Hindlimb muscle (tissue), 1 donor: ENCODE data around the gene ERV3-1. TPM values are rescaled to one million over a fixed set of nuclear protein-coding genes. Genes with fewer than 3 reads are reported as not detected.
"Not testable (repeated sequence)": the region's sequence is repeated elsewhere in the genome, so short reads cannot be mapped to it uniquely, and the experiment has no call there.

Source experiments
- DNase-seq: peaks from one replicate; pipeline ENCODE4 v3.0.0-alpha.2; 2013
- polyA plus RNA-seq: library from polyadenylated mRNA; unstranded; fragments of 120-200 nt; gene quantifications from one replicate; pipeline ENCODE4 v1.2.1, GENCODE V29; 2013; ENCODE audit not compliant: insufficient read length

The ERV3-1 gene, protein sequence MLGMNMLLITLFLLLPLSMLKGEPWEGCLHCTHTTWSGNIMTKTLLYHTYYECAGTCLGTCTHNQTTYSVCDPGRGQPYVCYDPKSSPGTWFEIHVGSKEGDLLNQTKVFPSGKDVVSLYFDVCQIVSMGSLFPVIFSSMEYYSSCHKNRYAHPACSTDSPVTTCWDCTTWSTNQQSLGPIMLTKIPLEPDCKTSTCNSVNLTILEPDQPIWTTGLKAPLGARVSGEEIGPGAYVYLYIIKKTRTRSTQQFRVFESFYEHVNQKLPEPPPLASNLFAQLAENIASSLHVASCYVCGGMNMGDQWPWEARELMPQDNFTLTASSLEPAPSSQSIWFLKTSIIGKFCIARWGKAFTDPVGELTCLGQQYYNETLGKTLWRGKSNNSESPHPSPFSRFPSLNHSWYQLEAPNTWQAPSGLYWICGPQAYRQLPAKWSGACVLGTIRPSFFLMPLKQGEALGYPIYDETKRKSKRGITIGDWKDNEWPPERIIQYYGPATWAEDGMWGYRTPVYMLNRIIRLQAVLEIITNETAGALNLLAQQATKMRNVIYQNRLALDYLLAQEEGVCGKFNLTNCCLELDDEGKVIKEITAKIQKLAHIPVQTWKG
- 15.5 TPM for polyA plus RNA-seq

GRCh38 chr7:65006094-65006992, at the start of gene ERV3-1:
ERV3-1 (minus strand) TSS chr7:65006687; CDS start chr7:64993026, 13,661 bp downstream.
- DNase-seq = peak; percentile 94

DNA sequence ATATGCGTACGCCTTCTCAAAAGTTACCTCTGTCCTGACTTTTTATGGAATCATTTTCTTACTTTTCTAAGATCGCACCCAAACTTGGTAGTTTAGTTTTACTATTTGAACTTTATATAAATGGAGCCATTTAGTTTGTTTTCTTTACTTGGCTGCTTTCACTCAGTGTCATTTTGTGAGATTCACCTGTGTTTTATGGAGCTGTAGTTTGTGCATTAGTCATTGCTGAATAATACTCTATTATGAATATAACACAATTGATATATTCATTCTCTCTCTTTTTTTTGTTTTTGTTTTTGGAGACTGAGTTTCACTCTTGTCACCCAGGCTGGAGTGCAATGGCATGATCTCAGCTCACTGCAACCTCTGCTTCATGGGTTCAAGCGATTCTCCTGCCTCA, 49.3 kb upstream of the ERV3-1 start:
- not testable (repeated sequence) for DNase-seq

- DNase-seq = not testable (repeated sequence)
These were observed 48.0 kb upstream of the ERV3-1 start for GRCh38 chr7:65054466-65054994.

DNA sequence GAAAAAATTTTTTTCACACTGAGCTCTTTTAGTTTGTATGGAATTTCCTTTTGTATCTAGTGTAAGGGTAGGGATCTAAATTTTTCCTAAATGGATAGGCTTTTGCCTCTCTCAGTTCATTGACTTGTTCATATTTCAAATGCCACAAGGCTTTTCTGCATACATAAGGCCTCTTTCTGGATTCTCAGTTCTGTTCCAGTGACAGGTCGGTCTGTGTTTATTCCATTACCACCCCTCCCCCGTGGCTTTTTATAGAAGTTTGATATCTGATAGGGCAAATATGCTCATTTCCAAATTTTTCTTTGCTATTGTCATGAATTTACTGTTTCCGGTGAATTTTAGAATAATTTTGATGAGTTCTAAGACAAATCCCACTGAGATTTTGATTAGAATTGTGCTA, 45.2 kb upstream of the ERV3-1 start:
- DNase-seq = not testable (repeated sequence)

DNA sequence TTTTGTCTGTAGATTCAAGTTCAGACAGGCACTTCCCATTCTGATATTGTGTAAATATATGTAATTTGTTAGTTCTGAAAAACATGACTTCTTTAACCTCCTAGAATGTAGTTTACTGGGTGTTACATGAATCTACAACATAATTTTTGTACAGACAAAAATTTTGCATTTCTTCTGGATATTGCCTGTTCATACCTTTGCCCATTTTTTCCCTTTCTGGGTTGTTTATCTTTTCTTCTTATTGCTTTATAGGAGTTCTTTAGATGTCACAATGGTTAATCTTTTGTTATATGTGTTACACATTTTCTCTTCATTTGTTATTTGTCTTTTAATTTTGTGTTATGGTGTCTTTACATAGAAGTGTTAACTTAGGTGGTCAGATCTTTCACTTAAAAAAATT, 44.7 kb upstream of the ERV3-1 start:
- DNase-seq = not testable (repeated sequence)

- not testable (repeated sequence) for DNase-seq
These were observed 39.8 kb upstream of the ERV3-1 start for GRCh38 chr7:65046329-65046728.

DNA sequence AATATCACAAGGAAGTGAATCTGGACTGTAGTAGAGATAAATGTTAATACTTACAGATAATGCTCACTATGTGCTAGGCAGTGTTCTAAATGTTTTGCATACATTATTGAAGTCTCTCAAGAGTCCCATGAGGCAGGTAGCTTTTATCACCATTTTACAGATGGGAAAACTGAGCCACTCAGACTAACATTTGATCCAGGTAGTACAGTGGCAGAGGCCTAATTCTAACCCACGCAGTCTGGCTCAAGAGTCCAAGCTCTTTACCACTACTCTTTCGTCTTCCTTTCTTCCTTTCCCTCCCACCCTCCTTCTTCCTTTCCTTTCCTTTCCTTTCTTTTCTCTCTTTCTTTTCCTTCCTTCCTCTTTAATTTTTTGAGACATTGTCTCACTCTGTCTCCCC, 39.1 kb upstream of the ERV3-1 start:
- not testable (repeated sequence) for DNase-seq

DNA sequence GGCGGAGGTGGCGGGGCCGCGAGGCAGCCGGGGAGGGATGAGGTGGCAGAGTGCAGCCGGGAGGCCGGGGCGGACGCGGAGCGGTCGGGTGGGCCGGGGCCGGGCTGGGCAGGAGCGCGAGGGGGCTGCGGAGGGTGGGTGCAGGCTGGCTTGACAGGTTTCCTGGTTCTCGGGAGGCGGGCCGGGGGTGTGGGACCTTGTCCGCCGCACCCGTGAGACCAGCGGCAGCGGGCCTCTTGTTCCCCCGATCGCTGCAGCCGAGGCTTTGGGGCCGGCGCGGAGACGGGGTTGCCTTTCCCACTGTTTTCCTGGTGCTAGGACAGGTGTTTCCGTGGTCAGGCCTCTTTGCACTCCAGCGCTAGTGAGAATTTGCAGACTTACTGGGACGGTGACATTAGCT, 32.3 kb upstream of the ERV3-1 start:
- peak; percentile 26 for DNase-seq

DNA sequence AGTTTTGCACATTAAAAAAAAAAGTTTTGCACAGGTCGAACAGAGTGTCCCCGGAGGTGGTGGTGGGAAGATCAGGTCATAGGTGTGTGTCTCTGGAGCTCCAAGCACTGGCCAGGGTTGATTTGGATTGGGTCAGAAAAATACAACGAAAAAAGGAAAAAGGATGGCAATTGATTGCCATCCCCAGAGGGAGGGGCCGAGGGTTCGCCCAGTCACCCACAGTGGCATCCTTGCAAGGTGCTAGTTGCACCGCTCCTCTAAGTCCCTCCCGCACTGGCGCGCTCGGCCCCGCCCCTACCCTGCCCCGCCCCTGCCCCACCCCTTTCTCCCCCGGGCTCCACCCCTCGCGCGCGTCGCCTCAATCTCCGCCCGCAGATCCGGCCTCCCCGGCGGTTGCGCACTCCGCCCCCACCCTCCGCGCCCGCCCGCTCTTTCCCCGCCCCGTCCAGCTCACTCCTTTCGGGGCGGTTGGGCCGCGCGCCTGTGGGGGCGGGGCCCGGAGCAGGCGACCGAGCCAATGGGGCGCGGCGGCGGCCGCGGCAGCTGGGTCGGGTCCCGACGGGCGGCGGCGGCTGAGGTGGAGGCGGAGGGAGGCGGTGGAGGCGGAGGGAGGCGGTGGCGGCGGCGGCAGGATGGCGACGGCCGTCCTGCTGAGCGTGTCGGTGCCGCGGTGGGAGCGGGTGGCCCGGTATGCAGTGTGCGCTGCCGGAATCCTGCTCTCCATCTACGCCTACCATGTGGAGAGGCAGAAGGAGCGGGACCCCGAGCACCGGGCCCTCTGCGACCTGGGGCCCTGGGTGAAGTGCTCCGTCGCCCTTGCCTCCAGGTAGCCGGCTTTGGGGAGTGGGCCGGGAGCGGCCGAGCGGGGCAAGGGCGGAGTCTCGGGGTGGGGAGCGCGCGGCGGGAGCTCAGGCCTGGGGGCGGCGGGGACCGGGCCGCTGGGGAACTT, 31.5 kb upstream of the ERV3-1 start:
- peak; percentile 93 for DNase-seq

DNA sequence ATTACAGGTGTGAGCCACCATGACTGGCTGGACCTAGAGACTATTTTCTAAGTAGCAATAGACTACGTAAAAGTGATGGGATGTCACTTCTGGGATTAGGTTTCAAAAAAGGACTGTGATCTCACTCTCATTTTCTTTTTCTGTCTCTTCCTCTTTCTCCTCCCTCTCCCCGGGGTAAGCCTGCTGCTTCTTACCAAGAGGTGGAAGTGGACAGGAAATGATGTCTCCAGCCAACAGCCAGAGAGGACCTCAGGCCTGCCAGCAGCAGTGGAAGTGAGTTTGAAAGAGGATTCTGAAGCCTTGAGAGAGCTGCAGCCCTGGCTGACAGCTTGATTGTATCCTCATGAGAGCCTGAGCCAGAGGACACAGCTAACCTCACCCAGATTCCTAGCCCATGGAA, 30.0 kb upstream of the ERV3-1 start:
- DNase-seq = peak; percentile 39

- not testable (repeated sequence) for DNase-seq
These were observed 29.0 kb upstream of the ERV3-1 start for GRCh38 chr7:65035469-65035868.

- not testable (repeated sequence) for DNase-seq
These were observed 27.8 kb upstream of the ERV3-1 start for GRCh38 chr7:65034120-65034782.

DNA sequence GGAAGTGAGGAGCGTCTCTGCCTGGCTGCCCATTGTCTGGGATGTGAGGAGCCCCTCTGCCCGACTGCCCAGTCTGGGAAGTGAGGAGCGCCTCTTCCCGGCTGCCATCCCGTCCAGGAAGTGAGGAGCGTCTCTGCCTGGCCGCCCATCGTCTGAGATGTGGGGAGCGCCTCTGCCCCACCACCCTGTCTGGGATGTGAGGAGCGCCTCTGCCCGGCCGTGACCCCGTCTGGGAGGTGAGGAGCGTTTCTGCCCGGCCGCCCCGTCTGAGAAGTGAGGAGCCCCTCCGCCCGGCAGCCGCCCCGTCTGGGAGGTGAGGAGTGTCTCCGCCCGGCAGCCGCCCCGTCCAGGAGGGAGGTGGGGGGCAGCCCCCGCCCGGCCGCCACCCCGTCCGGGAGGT, 26.9 kb upstream of the ERV3-1 start:
- DNase-seq = not testable (repeated sequence)

GRCh38 chr7:65025023-65025422, 18.5 kb upstream of the ERV3-1 start:
- DNase-seq = not testable (repeated sequence)

DNA sequence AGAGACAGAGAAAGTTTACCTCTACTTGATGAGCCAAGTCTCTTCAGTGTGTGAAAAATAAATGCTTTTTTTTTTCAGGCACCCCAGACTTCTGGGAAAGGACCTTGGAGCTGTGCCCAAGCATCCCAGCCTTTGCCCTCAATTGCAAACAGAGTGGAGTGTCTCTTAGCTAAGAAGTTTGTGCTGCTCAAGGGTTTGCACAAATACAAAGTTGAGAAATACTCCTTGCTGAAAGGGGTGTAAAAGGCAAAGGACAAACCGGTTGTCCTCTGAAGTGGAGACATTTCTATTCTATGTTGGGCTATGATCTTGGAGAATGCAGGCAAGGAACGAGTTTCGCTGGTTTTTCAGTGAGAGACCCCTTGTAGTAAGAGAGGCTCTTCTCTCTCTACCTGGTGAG, 14.5 kb upstream of the ERV3-1 start:
- not testable (repeated sequence) for DNase-seq

DNA sequence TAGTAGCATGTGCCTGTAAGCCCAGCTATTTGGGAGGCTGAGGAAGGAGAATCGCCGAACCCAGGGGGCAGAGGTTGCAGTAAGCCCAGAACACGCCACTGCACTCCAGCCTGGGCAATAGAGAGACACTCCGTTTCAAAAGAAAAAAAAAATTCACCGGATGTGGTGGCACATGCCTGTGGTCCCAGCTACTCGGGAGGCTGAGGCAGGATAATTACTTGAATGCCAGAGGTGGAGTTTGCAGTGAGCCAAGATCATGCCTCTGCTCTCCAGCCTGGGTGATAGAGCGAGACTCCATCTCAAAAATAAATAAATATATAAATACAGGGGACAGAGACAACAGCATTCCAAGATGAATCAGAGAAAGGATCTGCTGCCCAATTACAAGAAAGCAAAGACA, 3.4 kb upstream of the ERV3-1 start:
- not testable (repeated sequence) for DNase-seq

DNA sequence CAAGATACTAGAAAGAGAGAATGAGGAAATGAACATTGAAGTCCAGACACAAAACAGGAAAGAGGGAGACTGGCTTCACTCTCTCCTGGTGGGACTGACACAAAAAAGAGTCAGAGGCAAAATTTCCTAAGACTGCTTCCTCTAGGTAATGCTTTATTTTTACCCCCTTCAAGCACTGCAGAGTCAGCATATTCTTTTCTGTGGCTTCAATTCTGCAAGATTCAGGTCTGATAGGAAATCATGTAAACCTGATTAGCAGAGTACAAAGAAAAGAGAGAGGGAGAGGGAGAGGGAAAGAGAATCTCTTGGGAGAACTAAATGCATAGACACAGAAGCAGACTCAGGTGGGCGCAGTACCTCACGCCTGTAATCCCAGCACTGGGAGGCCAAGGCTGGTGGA, 2.9 kb upstream of the ERV3-1 start:
- not testable (repeated sequence) for DNase-seq

- peak; percentile 6 for DNase-seq
These were observed 549 bp upstream of the ERV3-1 start for GRCh38 chr7:65007036-65007435.

- no peak for DNase-seq
These were observed 1.9 kb downstream of the ERV3-1 start for GRCh38 chr7:65004575-65004974.

- DNase-seq = no peak
These were observed 3.4 kb downstream of the ERV3-1 start for GRCh38 chr7:65002972-65003585.
